8988T (cell line): ENCODE data around the gene GABRB3.

ENCODE experiments used
- DNase-seq: peaks from one replicate; pipeline ENCODE4 v3.0.0; 2011

GABRB3 gene

GRCh38 chr15:26624128-26624527 is 148.7 kb downstream of the GABRB3 start:
- no peak for DNase-seq

- no peak for DNase-seq
These were observed 149.8 kb downstream of the GABRB3 start for GRCh38 chr15:26623071-26623470.

GRCh38 chr15:26621816-26622215 is 151.1 kb downstream of the GABRB3 start:
- no peak for DNase-seq

GRCh38 chr15:26620528-26621458 is 152.1 kb downstream of the GABRB3 start:
- no peak for DNase-seq

- no peak for DNase-seq
These were observed 157.0 kb downstream of the GABRB3 start for GRCh38 chr15:26615927-26616302.

GRCh38 chr15:26615188-26615926 is 157.5 kb downstream of the GABRB3 start:
- DNase-seq = no peak

GRCh38 chr15:26614734-26615133 is 158.1 kb downstream of the GABRB3 start:
- DNase-seq = no peak

GRCh38 chr15:26598704-26599103 is 174.2 kb downstream of the GABRB3 start:
- DNase-seq = no peak

GRCh38 chr15:26595611-26596010 is 177.3 kb downstream of the GABRB3 start:
- DNase-seq = no peak

- DNase-seq = no peak
These were observed 182.2 kb downstream of the GABRB3 start for GRCh38 chr15:26590676-26591075.

GRCh38 chr15:26582840-26583239 is 190.0 kb downstream of the GABRB3 start:
- no peak for DNase-seq

- DNase-seq = no peak
These were observed 191.9 kb downstream of the GABRB3 start for GRCh38 chr15:26580943-26581342.

- DNase-seq = no peak
These were observed 200.1 kb downstream of the GABRB3 start for GRCh38 chr15:26572602-26573350.

GRCh38 chr15:26571346-26571745 is 201.5 kb downstream of the GABRB3 start:
- no peak for DNase-seq

- DNase-seq = no peak
These were observed 207.3 kb downstream of the GABRB3 start for GRCh38 chr15:26565542-26565941.

- no peak for DNase-seq
These were observed 208.5 kb downstream of the GABRB3 start for GRCh38 chr15:26564361-26564760.

- no peak for DNase-seq
These were observed 210.5 kb downstream of the GABRB3 start for GRCh38 chr15:26562336-26562735.

GRCh38 chr15:26561896-26562295 is 211.0 kb downstream of the GABRB3 start:
- no peak for DNase-seq

GRCh38 chr15:26561130-26561529 is 211.7 kb downstream of the GABRB3 start:
- DNase-seq = no peak

- no peak for DNase-seq
These were observed 217.0 kb downstream of the GABRB3 start for GRCh38 chr15:26555898-26556297.

GRCh38 chr15:26551473-26551872 is 221.4 kb downstream of the GABRB3 start:
- no peak for DNase-seq

- DNase-seq = no peak
These were observed 222.0 kb downstream of the GABRB3 start for GRCh38 chr15:26550880-26551279.

GRCh38 chr15:26537663-26538062 is 235.2 kb downstream of the GABRB3 start:
- DNase-seq = no peak
